ENCODE data around the gene HBP1. TPM values are rescaled to one million over a fixed set of nuclear protein-coding genes. Genes with fewer than 3 reads are reported as not detected.

Gene HBP1
- total RNA-seq: 118 and 132 TPM in 2 replicates

GRCh38 chr7:107168233-107169119, at the start of gene HBP1:
HBP1 (plus strand) TSS chr7:107169003; CDS start chr7:107179894, 10,891 bp downstream.

Other genes starting within 250 kb of the HBP1 start
- gene PRKAR2B, start 124.3 kb upstream of the HBP1 start, total RNA-seq: 26.3 and 65.3 TPM in 2 replicates

Measured in smooth muscle cell of bladder (primary cell).